Brain microvascular endothelial cell (primary cell): Measurements from ENCODE around the gene CKMT2.
A peak's percentile ranks its signal among the peaks of the same experiment; 100 is the strongest.

Source experiments
- DNase-seq: peaks from one replicate; pipeline ENCODE4 v3.0.0-alpha.2; 2020
- H3K27ac ChIP-seq: fragments of 250-450 bp; sonication (Bioruptor Pico); 2 replicates; pipeline ENCODE4 v1.5.1; 2020; ENCODE audit warnings: mild to moderate bottlenecking, moderate library complexity
- H3K27me3 ChIP-seq: fragments of 250-450 bp; sonication (Bioruptor Pico); replicated peaks from 2 replicates; pipeline ENCODE4 v1.5.1; 2020; ENCODE audit warnings: mild to moderate bottlenecking
- H3K36me3 ChIP-seq: fragments of 250-450 bp; sonication (Bioruptor Pico); replicated peaks from 2 replicates; pipeline ENCODE4 v1.5.1; 2020; ENCODE audit warnings: mild to moderate bottlenecking
- H3K4me3 ChIP-seq: 2 replicates; pipeline ENCODE4 v1.5.1; 2011; ENCODE audit warnings: low read depth, mild to moderate bottlenecking, control low read depth, low read length, moderate library complexity
- CTCF ChIP-seq: IDR thresholded peaks from 2 replicates; pipeline ENCODE4 v1.5.1; 2011; ENCODE audit warnings: low read depth, mild to moderate bottlenecking, moderate library complexity, low read length, control low read depth, inconsistent platforms; ENCODE audit errors: missing control alignments
- in situ Hi-C: cut with HindIII; loops from 2 replicates; pipeline ENCODE4 v1.10.0; 2017; ENCODE audit warnings: low sequenced_read_pairs, low pct_ligation_motif_present

CKMT2 gene

GRCh38 chr5:81233080-81233634, at the start of gene CKMT2:
Gene CKMT2, plus strand, starts transcription at chr5:81233322. Its CDS starts 17,811 bp downstream, at chr5:81251133.
- no peak within 1 kb of the TSS for H3K27ac ChIP-seq
- no peak for TF ChIP-seq CTCF
- no peaks in the 10 kb centered on the region for H3K36me3 ChIP-seq
- no peaks in the 10 kb centered on the region for H3K27me3 ChIP-seq
- in situ Hi-C loops: no loop called here
- peak; percentile 23 for DNase-seq
- H3K4me3 ChIP-seq: peak within 1 kb of the TSS; percentile 47

- no peak for DNase-seq
- Histone ChIP-seq H3K36me3 (no peaks in the 10 kb centered on the region), H3K27ac (no peak overlapping the region), H3K27me3 (no peaks in the 10 kb centered on the region), H3K4me3 (no peak overlapping the region)
- in situ Hi-C loops: no loop called here
- no peak for TF ChIP-seq CTCF
These were observed 49.0 kb upstream of the CKMT2 start for GRCh38 chr5:81183811-81184748.

- Histone ChIP-seq H3K27ac (no peak overlapping the region), H3K4me3 (no peak overlapping the region), H3K27me3 (no peaks in the 10 kb centered on the region), H3K36me3 (no peaks in the 10 kb centered on the region)
- in situ Hi-C loops: no loop called here
- no peak for DNase-seq
- no peak for TF ChIP-seq CTCF
These were observed 48.4 kb upstream of the CKMT2 start for GRCh38 chr5:81184749-81185110.

GRCh38 chr5:81187885-81188284, 45.2 kb upstream of the CKMT2 start:
- H3K36me3 ChIP-seq: no peaks in the 10 kb centered on the region
- no peak for TF ChIP-seq CTCF
- in situ Hi-C loops: no loop called here
- H3K27ac ChIP-seq: no peak overlapping the region
- DNase-seq: no peak
- H3K4me3 ChIP-seq: no peak overlapping the region
- H3K27me3 ChIP-seq: no peaks in the 10 kb centered on the region

GRCh38 chr5:81188962-81189361, 44.2 kb upstream of the CKMT2 start:
- no peak for DNase-seq
- Histone ChIP-seq H3K27me3 (no peaks in the 10 kb centered on the region), H3K36me3 (no peaks in the 10 kb centered on the region), H3K27ac (no peak overlapping the region), H3K4me3 (no peak overlapping the region)
- TF ChIP-seq CTCF: no peak
- in situ Hi-C loops: no loop called here
